Smooth muscle cell of the brain vasculature (primary cell): ENCODE data around the gene KDF1.
A peak's percentile ranks its signal among the peaks of the same experiment; 100 is the strongest.
"Not testable (repeated sequence)": the region's sequence is repeated elsewhere in the genome, so short reads cannot be mapped to it uniquely, and the experiment has no call there.

Experiments used
- DNase-seq: peaks from one replicate; pipeline ENCODE4 v3.0.0-alpha.2; 2012; ENCODE audit warnings: low read depth, low spot score

Gene KDF1

GRCh38 chr1:26994020-26994786 lies 33.9 kb upstream of the KDF1 start:
- DNase-seq, result no peak

GRCh38 chr1:26993237-26994019 lies 33.2 kb upstream of the KDF1 start, which contains the start of gene TRNP1:
TRNP1 (plus strand) TSS chr1:26993692; CDS start chr1:26993787, 95 bp downstream.
- DNase-seq, result no peak

GRCh38 chr1:26991310-26992116 lies 31.2 kb upstream of the KDF1 start:
- DNase-seq, result no peak

GRCh38 chr1:26989403-26990109 lies 29.3 kb upstream of the KDF1 start:
- DNase-seq, result not testable (repeated sequence)

GRCh38 chr1:26986658-26987057 lies 26.4 kb upstream of the KDF1 start:
- no peak for DNase-seq

GRCh38 chr1:26984291-26984690 lies 24.0 kb upstream of the KDF1 start:
- no peak for DNase-seq

GRCh38 chr1:26983863-26984262 lies 23.6 kb upstream of the KDF1 start:
- DNase-seq, result no peak

GRCh38 chr1:26981146-26981846 lies 21.0 kb upstream of the KDF1 start:
- DNase-seq, result no peak

- DNase-seq, result no peak
Measured at GRCh38 chr1:26978901-26979300, 18.6 kb upstream of the KDF1 start.

GRCh38 chr1:26976621-26977510 lies 16.6 kb upstream of the KDF1 start:
- no peak for DNase-seq

- DNase-seq, result no peak
Measured at GRCh38 chr1:26972821-26973220, 12.6 kb upstream of the KDF1 start.

GRCh38 chr1:26972390-26972789 lies 12.1 kb upstream of the KDF1 start:
- DNase-seq, result peak; percentile 58

- DNase-seq, result no peak
Measured at GRCh38 chr1:26971590-26971989, 11.3 kb upstream of the KDF1 start.

GRCh38 chr1:26970810-26971209 lies 10.5 kb upstream of the KDF1 start:
- DNase-seq, result no peak

- no peak for DNase-seq
Measured at GRCh38 chr1:26965628-26966027, 5.4 kb upstream of the KDF1 start.

- DNase-seq, result no peak
Measured at GRCh38 chr1:26965213-26965612, 4.9 kb upstream of the KDF1 start.

- DNase-seq, result peak; percentile 46
Measured at GRCh38 chr1:26961826-26962225, 1.6 kb upstream of the KDF1 start.

GRCh38 chr1:26960625-26960966 lies 328 bp upstream of the KDF1 start:
- no peak for DNase-seq

GRCh38 chr1:26959270-26959669 lies 998 bp downstream of the KDF1 start:
- no peak for DNase-seq

GRCh38 chr1:26957306-26957705 lies 3.0 kb downstream of the KDF1 start:
- no peak for DNase-seq
